Ovary (tissue), 3 donors: ENCODE results near the gene NAALAD2.
"Not testable (repeated sequence)": the region's sequence is repeated elsewhere in the genome, so short reads cannot be mapped to it uniquely, and the experiment has no call there.

Source experiments
- CTCF ChIP-seq, 3 donors: fragments of 450-650 bp in 2 of 3; fragments of 200-600 bp in 1 of 3; IDR thresholded peaks; one replicate each; pipeline versions ENCODE4 v1.5.1 to v1.8.0; 2016 to 2022; ENCODE audit warnings: antibody characterized with exemption in 3 of 3, mild to moderate bottlenecking in 1 of 3
- POLR2A ChIP-seq: fragments of 450-650 bp; IDR thresholded peaks from one replicate; pipeline ENCODE4 v1.6.1; 2017; ENCODE audit warnings: antibody characterized with exemption, mild to moderate bottlenecking, moderate library complexity
- donor health status: DM: no; HTN: no; CAD: no.

GRCh38 chr11:90239967-90240636, 105.6 kb downstream of the NAALAD2 start:
- not testable (repeated sequence) for TF ChIP-seq CTCF (IDR thresholded peaks at IDR 0.05); POLR2A
